Smooth muscle cell (in vitro differentiated cells): ENCODE results near the gene KCNT1. TPM values are rescaled to one million over a fixed set of nuclear protein-coding genes. Genes with fewer than 3 reads are reported as not detected.

Experiments used
- DNase-seq: peaks from one replicate; lab custom pipeline; 2025; ENCODE audit not compliant: unreplicated experiment; lab: John Stamatoyannopoulos, UW
- H2AFZ ChIP-seq: fragments of 200-600 bp; sonication (generic); 2 replicates; pipeline ENCODE4 v1.6.0; 2016; ENCODE audit warnings: antibody characterized with exemption, low read depth, mild to moderate bottlenecking
- H3F3A ChIP-seq: fragments of 200-600 bp; sonication (generic); 2 replicates; pipeline ENCODE4 v1.6.0; 2017; ENCODE audit warnings: antibody characterized with exemption, low read depth
- H3K27ac ChIP-seq: fragments of 200-600 bp; sonication (generic); 2 replicates; pipeline ENCODE4 v1.5.1; 2016; ENCODE audit warnings: low read depth, mild to moderate bottlenecking
- H3K27me3 ChIP-seq: fragments of 200-600 bp; sonication (generic); 2 replicates; pipeline ENCODE4 v1.6.1; 2016; ENCODE audit warnings: low read depth, mild to moderate bottlenecking
- H3K36me3 ChIP-seq: fragments of 200-600 bp; sonication (generic); 2 replicates; pipeline ENCODE4 v1.5.1; 2016; ENCODE audit warnings: low read depth
- H3K4me1 ChIP-seq: fragments of 200-600 bp; sonication (generic); 2 replicates; pipeline ENCODE4 v1.5.1; 2016; ENCODE audit warnings: low read depth
- H3K4me2 ChIP-seq: fragments of 200-600 bp; sonication (generic); 2 replicates; pipeline ENCODE4 v1.6.0; 2016; ENCODE audit warnings: mild to moderate bottlenecking
- H3K4me3 ChIP-seq: fragments of 200-600 bp; sonication (generic); 2 replicates; pipeline ENCODE4 v1.5.1; 2016; ENCODE audit warnings: mild to moderate bottlenecking
- H3K79me2 ChIP-seq: fragments of 200-600 bp; sonication (generic); 2 replicates; pipeline ENCODE4 v1.6.0; 2016; ENCODE audit warnings: low read depth, mild to moderate bottlenecking
- H3K9ac ChIP-seq: fragments of 200-600 bp; sonication (generic); 2 replicates; pipeline ENCODE4 v1.6.0; 2016; ENCODE audit warnings: low read depth
- H3K9me3 ChIP-seq: fragments of 200-600 bp; sonication (generic); replicated peaks from 2 replicates; pipeline ENCODE4 v1.5.1; 2016; ENCODE audit warnings: low read depth
- H4K20me1 ChIP-seq: fragments of 200-600 bp; sonication (generic); 2 replicates; pipeline ENCODE4 v1.6.0; 2016; ENCODE audit warnings: low read depth
- WGBS: methylation state at CpG from one replicate; pipeline ENCODE4 v1.1.7; 2016; ENCODE audit warnings: low lambda C conversion rate; 5-methylcytosine and 5-hydroxymethylcytosine counted together
- polyA plus RNA-seq: library from polyadenylated mRNA; unstranded; fragments of >200 nt; fragmentation: Nextera tagmentation; extraction: Ambion mirVana; gene quantifications from 2 replicates; pipeline ENCODE4 v1.2.1, GENCODE V29; 2016
- total RNA-seq: library from RNA; depleted of rRNA; stranded (reverse); fragments of >200 nt; gene quantifications from 2 replicates; pipeline ENCODE4 v1.2.3, GENCODE V29; 2014
- TF ChIP-seq, protein P1 (sequence below): fragments of 200-600 bp; sonication (generic); IDR thresholded peaks from 2 replicates; pipeline ENCODE4 v1.5.1; 2017; ENCODE audit warnings: borderline replicate concordance, mild to moderate bottlenecking, antibody characterized with exemption; ENCODE audit not compliant: insufficient read depth, poor library complexity, severe bottlenecking

Gene KCNT1
- total and polyA plus RNA-seq, 2 experiments from 2014 or later: not detected

DNA sequence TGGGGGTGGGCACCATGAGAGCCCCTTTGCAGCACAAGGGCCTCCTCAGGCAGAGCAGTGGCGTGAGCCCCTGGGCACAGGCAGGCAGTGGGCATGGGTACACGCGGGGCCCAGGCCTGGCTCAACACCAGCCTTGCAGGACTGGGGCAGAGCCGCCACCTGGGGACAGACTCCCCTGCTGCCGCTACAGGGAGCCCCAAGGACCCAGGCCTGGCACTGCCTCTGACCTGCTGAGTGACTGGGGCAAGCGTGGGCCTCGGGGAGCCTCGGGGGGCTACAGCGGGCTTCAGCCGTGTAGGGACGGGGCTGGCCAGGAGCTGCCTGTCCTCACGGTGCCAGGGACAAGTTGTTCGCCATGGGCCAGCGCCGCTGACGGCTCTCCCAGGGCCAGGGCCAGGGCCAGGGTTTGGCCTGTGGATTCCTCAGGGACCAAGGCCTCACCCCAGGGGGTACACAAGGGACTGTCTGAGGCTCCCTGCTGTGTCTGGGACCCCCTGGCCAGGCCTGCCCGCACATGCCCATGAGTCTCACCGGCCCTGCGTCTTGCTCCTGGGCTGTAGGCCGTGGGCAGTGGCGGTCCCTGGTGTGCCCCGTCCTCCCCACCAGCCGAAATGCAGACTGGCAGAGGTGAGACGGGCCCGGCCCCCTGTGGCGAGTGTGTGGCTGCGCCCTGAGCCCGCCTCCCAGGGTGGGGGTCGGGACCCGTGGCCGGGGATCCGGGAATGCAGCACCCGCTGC lies 42.5 kb downstream of the KCNT1 start:
- DNase-seq: no peak
- H3K4me1 ChIP-seq: no peaks in the 10 kb centered on the region
- no peak overlapping the region for H3K9ac ChIP-seq
- no peaks in the 10 kb centered on the region for H3F3A ChIP-seq
- no peaks in the 10 kb centered on the region for H3K27me3 ChIP-seq
- H2AFZ ChIP-seq: no peak overlapping the region
- no peaks in the 10 kb centered on the region for H4K20me1 ChIP-seq
- no peaks in the 10 kb centered on the region for H3K9me3 ChIP-seq
- H3K36me3 ChIP-seq: no peaks in the 10 kb centered on the region
- H3K79me2 ChIP-seq: no peaks in the 10 kb centered on the region
- H3K27ac ChIP-seq: no peak overlapping the region
- no peak overlapping the region for H3K4me2 ChIP-seq
- no peak overlapping the region for H3K4me3 ChIP-seq
- TF ChIP-seq, protein P1, sequence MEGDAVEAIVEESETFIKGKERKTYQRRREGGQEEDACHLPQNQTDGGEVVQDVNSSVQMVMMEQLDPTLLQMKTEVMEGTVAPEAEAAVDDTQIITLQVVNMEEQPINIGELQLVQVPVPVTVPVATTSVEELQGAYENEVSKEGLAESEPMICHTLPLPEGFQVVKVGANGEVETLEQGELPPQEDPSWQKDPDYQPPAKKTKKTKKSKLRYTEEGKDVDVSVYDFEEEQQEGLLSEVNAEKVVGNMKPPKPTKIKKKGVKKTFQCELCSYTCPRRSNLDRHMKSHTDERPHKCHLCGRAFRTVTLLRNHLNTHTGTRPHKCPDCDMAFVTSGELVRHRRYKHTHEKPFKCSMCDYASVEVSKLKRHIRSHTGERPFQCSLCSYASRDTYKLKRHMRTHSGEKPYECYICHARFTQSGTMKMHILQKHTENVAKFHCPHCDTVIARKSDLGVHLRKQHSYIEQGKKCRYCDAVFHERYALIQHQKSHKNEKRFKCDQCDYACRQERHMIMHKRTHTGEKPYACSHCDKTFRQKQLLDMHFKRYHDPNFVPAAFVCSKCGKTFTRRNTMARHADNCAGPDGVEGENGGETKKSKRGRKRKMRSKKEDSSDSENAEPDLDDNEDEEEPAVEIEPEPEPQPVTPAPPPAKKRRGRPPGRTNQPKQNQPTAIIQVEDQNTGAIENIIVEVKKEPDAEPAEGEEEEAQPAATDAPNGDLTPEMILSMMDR: no peak
- 94% methylated on average over 33 of the region's 33 CpGs for WGBS

DNA sequence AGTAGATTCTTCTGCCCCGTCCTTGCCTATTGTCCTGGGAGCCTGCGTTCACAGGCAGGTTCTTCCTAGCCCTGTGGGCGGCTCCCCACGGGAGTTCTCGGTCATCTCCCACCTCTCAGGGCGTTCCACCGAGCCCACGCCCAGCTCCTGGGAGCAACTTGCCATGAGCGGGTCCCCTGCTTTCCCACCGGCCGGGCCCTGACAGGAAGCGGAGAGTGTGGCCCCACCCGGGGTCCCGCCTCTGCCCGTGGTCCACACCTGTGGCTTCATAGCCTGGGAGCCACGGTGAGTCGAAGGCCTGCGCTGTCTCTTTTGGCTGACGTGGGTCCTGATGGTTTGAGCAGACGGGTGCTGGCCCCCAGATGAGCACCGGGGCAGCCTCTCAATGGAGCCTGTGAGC lies 43.2 kb downstream of the KCNT1 start:
- no peak overlapping the region for H3K4me2 ChIP-seq
- no peaks in the 10 kb centered on the region for H4K20me1 ChIP-seq
- H3K36me3 ChIP-seq: no peaks in the 10 kb centered on the region
- H3K9me3 ChIP-seq: no peaks in the 10 kb centered on the region
- H3K4me1 ChIP-seq: no peaks in the 10 kb centered on the region
- no peak overlapping the region for H3K9ac ChIP-seq
- no peak overlapping the region for H3K27ac ChIP-seq
- no peak for DNase-seq
- TF ChIP-seq, protein P1: no peak
- H3F3A ChIP-seq: no peaks in the 10 kb centered on the region
- no peaks in the 10 kb centered on the region for H3K27me3 ChIP-seq
- no peak overlapping the region for H3K4me3 ChIP-seq
- no peaks in the 10 kb centered on the region for H3K79me2 ChIP-seq
- no peak overlapping the region for H2AFZ ChIP-seq
- 88% methylated on average over 21 of the region's 21 CpGs for WGBS

GRCh38 chr9:135745686-135746324 lies 43.8 kb downstream of the KCNT1 start:
- no peak overlapping the region for H3K27ac ChIP-seq
- no peaks in the 10 kb centered on the region for H3K9me3 ChIP-seq
- H4K20me1 ChIP-seq: no peaks in the 10 kb centered on the region
- no peaks in the 10 kb centered on the region for H3K36me3 ChIP-seq
- DNase-seq: no peak
- H3K4me3 ChIP-seq: no peak overlapping the region
- no peaks in the 10 kb centered on the region for H3K79me2 ChIP-seq
- H3K4me1 ChIP-seq: no peaks in the 10 kb centered on the region
- H3K9ac ChIP-seq: no peak overlapping the region
- no peaks in the 10 kb centered on the region for H3F3A ChIP-seq
- H3K4me2 ChIP-seq: no peak overlapping the region
- no peak overlapping the region for H2AFZ ChIP-seq
- TF ChIP-seq, protein P1: no peak
- H3K27me3 ChIP-seq: no peaks in the 10 kb centered on the region
- WGBS: 89% methylated on average over 24 of the region's 24 CpGs
